GM10248 (cell line): Measurements from ENCODE around the gene TTC24.

ENCODE experiments used
- CTCF ChIA-PET: fragments of 300-600 bp; sonication (Branson Sonifier 250); formaldehyde crosslinking; extraction: SDS; loops from one replicate; lab custom pipeline; 2021; ENCODE audit warnings: antibody characterized with exemption; lab: Yijun Ruan, JAX
- POLR2A ChIA-PET: fragments of 350-650 bp; sonication (Branson Sonifier 250); formaldehyde crosslinking; extraction: SDS; loops from one replicate; lab custom pipeline; 2020; ENCODE audit warnings: antibody characterized with exemption; lab: Yijun Ruan, JAX
- DNase-seq: peaks from one replicate; pipeline ENCODE4 v3.0.0; 2012; ENCODE audit errors: extremely low spot score
- CTCF ChIP-seq: IDR thresholded peaks from 2 replicates; pipeline ENCODE4 v1.5.1; 2012; ENCODE audit warnings: mild to moderate bottlenecking, low read depth; ENCODE audit errors: extremely low read depth, missing control alignments, control extremely low read depth

TTC24 gene

GRCh38 chr1:156547434-156547833 is 32.1 kb upstream of the TTC24 start:
- TF ChIP-seq CTCF = no peak
- ChIA-PET POLR2A (no interaction called here), CTCF (interaction anchor here (1.0 kb wide), 1 partner anchor 23 kb away, joined by 3 read pairs; no protein-coding TSS in a partner anchor)
- no peak for DNase-seq

GRCh38 chr1:156547982-156548381 is 31.5 kb upstream of the TTC24 start:
- DNase-seq = no peak
- no peak for TF ChIP-seq CTCF
- CTCF ChIA-PET = interaction anchor here (1.0 kb wide), 1 partner anchor 24 kb away, joined by 3 read pairs; no protein-coding TSS in a partner anchor
- POLR2A ChIA-PET = no interaction called here

- TF ChIP-seq CTCF = no peak
- DNase-seq = no peak
- POLR2A ChIA-PET = no interaction called here
- CTCF ChIA-PET = interaction anchor here (1.4 kb wide), 1 partner anchor 23 kb away, joined by 3 read pairs; no protein-coding TSS in a partner anchor
These were observed 30.1 kb upstream of the TTC24 start for GRCh38 chr1:156549390-156549789.

- ChIA-PET POLR2A (no interaction called here), CTCF (interaction anchor here (1.0 to 1.8 kb wide), 4 partner anchors 15 to 24 kb away, joined by 3 to 4 read pairs (median 3); no protein-coding TSS in a partner anchor)
- DNase-seq = no peak
- no peak for TF ChIP-seq CTCF
These were observed 29.7 kb upstream of the TTC24 start for GRCh38 chr1:156549831-156550230.

GRCh38 chr1:156550346-156550745 is 29.2 kb upstream of the TTC24 start:
- TF ChIP-seq CTCF = no peak
- POLR2A ChIA-PET = no interaction called here
- CTCF ChIA-PET = interaction anchor here (0.8 to 1.8 kb wide), 7 partner anchors 15 to 309 kb away, joined by 3 to 4 read pairs (median 3); partner anchors contain the start of gene CRABP2
- no peak for DNase-seq

- TF ChIP-seq CTCF = no peak
- CTCF ChIA-PET = interaction anchor here (0.7 to 2.3 kb wide), 9 partner anchors 14 to 308 kb away, joined by 3 to 6 read pairs (median 4); partner anchors contain the start of gene CRABP2
- POLR2A ChIA-PET = no interaction called here
- no peak for DNase-seq
These were observed 28.4 kb upstream of the TTC24 start for GRCh38 chr1:156551066-156551643.
